GM23248 (cell line): Measurements from ENCODE around the gene CFDP1.

Experiments used
- EZH2 ChIP-seq: fragments of 200-600 bp; sonication (generic); IDR thresholded peaks from 2 replicates; pipeline ENCODE4 v1.6.1; 2018; ENCODE audit warnings: antibody characterized with exemption, mild to moderate bottlenecking; ENCODE audit not compliant: insufficient read depth, poor library complexity, severe bottlenecking
- EZH2phosphoT487 ChIP-seq: fragments of 200-600 bp; sonication (generic); IDR thresholded peaks from 2 replicates; pipeline ENCODE4 v1.6.1; 2018; ENCODE audit warnings: antibody characterized with exemption, moderate library complexity, mild to moderate bottlenecking, low read depth; ENCODE audit not compliant: insufficient read depth

DNA sequence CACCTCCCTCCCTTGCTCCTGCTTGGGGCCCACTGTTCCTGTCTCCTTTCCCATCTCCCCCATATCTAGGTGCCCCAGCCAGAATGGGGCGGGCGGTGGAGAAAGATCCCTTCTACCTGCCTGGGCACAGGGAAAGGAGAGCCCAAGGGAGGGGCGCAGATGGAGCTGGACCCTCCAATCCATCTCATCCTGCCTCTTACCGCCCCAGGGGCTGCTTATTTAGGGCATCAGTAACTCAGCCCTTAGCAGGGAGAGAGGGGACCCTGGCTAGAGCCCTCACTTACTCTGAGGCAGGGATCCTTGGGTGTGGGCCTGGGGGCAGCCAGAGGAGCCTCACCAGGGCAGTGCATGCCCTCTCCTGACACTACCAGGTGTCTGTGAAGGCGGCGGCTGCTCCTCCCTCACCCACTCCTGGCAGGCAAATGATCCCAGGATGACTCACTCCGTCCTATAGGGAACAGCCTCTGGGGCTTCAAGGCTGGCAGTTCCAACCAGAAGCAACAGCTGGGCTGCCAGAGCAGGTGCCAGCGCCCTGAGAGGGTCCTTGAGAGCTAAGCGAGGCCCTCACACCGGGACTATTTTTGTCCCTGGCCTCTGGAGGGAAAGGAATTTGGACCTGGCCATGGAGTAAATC, 165.6 kb downstream of the CFDP1 start:
- TF ChIP-seq EZH2phosphoT487 = no peak
- TF ChIP-seq EZH2 = no peak
